H1 (cell line): Measurements from ENCODE around the gene MACROD2.

ENCODE experiments used
- ATF2 ChIP-seq: IDR thresholded peaks from 2 replicates; pipeline ENCODE4 v1.6.1; 2012; ENCODE audit warnings: low read length, inconsistent platforms
- BACH1 ChIP-seq: IDR thresholded peaks from 2 replicates; pipeline ENCODE4 v1.6.1; 2012; ENCODE audit warnings: low read length, improper control_type of control experiment
- BCL11A ChIP-seq, 2 experiments: IDR thresholded peaks; one replicate each; pipeline ENCODE4 v1.6.1; 2011; ENCODE audit warnings: low read depth in 2 of 2, low read length in 2 of 2, mild to moderate bottlenecking in 2 of 2
- CBX5 ChIP-seq: fragments of 300-800, 300-1000 bp; sonication (generic); IDR thresholded peaks from 2 replicates; pipeline ENCODE4 v1.7.1; 2016; ENCODE audit warnings: antibody characterized with exemption, low read length, low read depth
- CEBPB ChIP-seq: IDR thresholded peaks from 2 replicates; pipeline ENCODE4 v1.6.1; 2012; ENCODE audit warnings: low read depth, low read length
- CTCF ChIP-seq, 3 experiments: IDR thresholded peaks; 1 replicate in 2 of 3; 2 replicates in 1 of 3; pipeline versions ENCODE4 v1.5.1 to v1.6.1; 2011; ENCODE audit warnings: low read length in 3 of 3, mild to moderate bottlenecking in 3 of 3, inconsistent platforms in 2 of 3, low read depth in 1 of 3, moderate library complexity in 1 of 3; ENCODE audit not compliant: insufficient read depth in 1 of 3; ENCODE audit errors: control extremely low read depth in 1 of 3
- EP300 ChIP-seq, 2 experiments: IDR thresholded peaks; 1 replicate in 1 of 2; 2 replicates in 1 of 2; pipeline ENCODE4 v1.6.1; 2011 to 2012; ENCODE audit warnings: low read depth in 2 of 2, low read length in 2 of 2, mild to moderate bottlenecking in 2 of 2, borderline replicate concordance in 1 of 2, inconsistent platforms in 1 of 2, moderate library complexity in 1 of 2
- EZH2 ChIP-seq: fragments of 200-600 bp; sonication (generic); IDR thresholded peaks from 2 replicates; pipeline ENCODE4 v1.7.1; 2012; ENCODE audit warnings: low read depth, mild to moderate bottlenecking, moderate library complexity, low read length, inconsistent platforms; ENCODE audit not compliant: severe bottlenecking
- PHF8 ChIP-seq: fragments of 200-600 bp; sonication (generic); conservative IDR thresholded peaks from 2 replicates; pipeline ENCODE4 v1.7.1; 2012; ENCODE audit warnings: low read depth, mild to moderate bottlenecking, inconsistent platforms, low read length, moderate library complexity
- RBBP5 ChIP-seq: IDR thresholded peaks from 2 replicates; pipeline ENCODE4 v1.7.1; 2012; ENCODE audit warnings: low read depth, mild to moderate bottlenecking, inconsistent platforms, low read length, moderate library complexity, borderline replicate concordance
- RFX5 ChIP-seq: IDR thresholded peaks from 2 replicates; pipeline ENCODE4 v1.6.1; 2011; ENCODE audit warnings: low read depth, low read length, improper control_type of control experiment, borderline replicate concordance
- SUZ12 ChIP-seq: fragments of 200-600 bp; sonication (generic); IDR thresholded peaks from 2 replicates; pipeline ENCODE4 v1.6.1; 2012; ENCODE audit warnings: mild to moderate bottlenecking, inconsistent platforms, low read length, moderate library complexity, mixed read lengths

- TF ChIP-seq EP300 (IDR thresholded peaks at IDR 0.05; ENCODE audit: borderline replicate concordance in 1 of 2, low read depth in 2 of 2, low read length in 2 of 2) = no peak
- no peak for TF ChIP-seq SUZ12
- no peak for TF ChIP-seq CTCF (IDR thresholded peaks at IDR 0.05; ENCODE audit: control extremely low read depth in 1 of 3, insufficient read depth in 1 of 3, low read depth in 1 of 3, low read length in 3 of 3)
- no peak for TF ChIP-seq BCL11A (IDR thresholded peaks at IDR 0.05; ENCODE audit: low read depth in 2 of 2, low read length in 2 of 2)
- no peak for TF ChIP-seq RBBP5
- TF ChIP-seq ATF2 = no peak
- TF ChIP-seq EZH2 = no peak
- no peak for TF ChIP-seq BACH1
- no peak for TF ChIP-seq CBX5
- TF ChIP-seq PHF8 = no peak
- TF ChIP-seq CEBPB = no peak
- TF ChIP-seq RFX5 = no peak
Observed at GRCh38 chr20:14384416-14385175, 389.3 kb downstream of the MACROD2 start.
